ENCODE data around the gene NFATC2IP.

NFATC2IP gene

GRCh38 chr16:28950648-28951409, at the start of gene NFATC2IP:
Gene NFATC2IP, plus strand, starts transcription at chr16:28950937. Its CDS starts 75 bp downstream, at chr16:28951012.
- DNase-seq: peak; percentile 100

GRCh38 chr16:28901862-28902261, 48.9 kb upstream of the NFATC2IP start:
- no peak for DNase-seq

- DNase-seq: no peak
These were observed 47.8 kb upstream of the NFATC2IP start for GRCh38 chr16:28902909-28903308.

GRCh38 chr16:28903344-28904042, 47.2 kb upstream of the NFATC2IP start:
- no peak for DNase-seq

GRCh38 chr16:28904363-28904762, 46.4 kb upstream of the NFATC2IP start:
- no peak for DNase-seq

GRCh38 chr16:28904828-28905227, 45.9 kb upstream of the NFATC2IP start:
- DNase-seq: no peak

GRCh38 chr16:28905229-28905754, 45.4 kb upstream of the NFATC2IP start:
- no peak for DNase-seq

GRCh38 chr16:28905800-28906372, 44.9 kb upstream of the NFATC2IP start:
- no peak for DNase-seq

GRCh38 chr16:28910086-28911031, 40.4 kb upstream of the NFATC2IP start:
- no peak for DNase-seq

- DNase-seq: no peak
These were observed 38.2 kb upstream of the NFATC2IP start for GRCh38 chr16:28912558-28912957.

GRCh38 chr16:28913946-28914724, 36.6 kb upstream of the NFATC2IP start:
- DNase-seq: no peak

- DNase-seq: no peak
These were observed 35.6 kb upstream of the NFATC2IP start for GRCh38 chr16:28915181-28915580.

GRCh38 chr16:28917095-28917494, 33.6 kb upstream of the NFATC2IP start:
- DNase-seq: no peak

GRCh38 chr16:28918698-28919097, 32.0 kb upstream of the NFATC2IP start:
- DNase-seq: no peak

- no peak for DNase-seq
These were observed 27.5 kb upstream of the NFATC2IP start for GRCh38 chr16:28923231-28923587.

- DNase-seq: no peak
These were observed 26.9 kb upstream of the NFATC2IP start for GRCh38 chr16:28923652-28924398.

- no peak for DNase-seq
These were observed 26.4 kb upstream of the NFATC2IP start for GRCh38 chr16:28924399-28924761.

GRCh38 chr16:28924762-28925385, 25.9 kb upstream of the NFATC2IP start, which contains the start of gene RABEP2:
Gene RABEP2, minus strand, starts transcription at chr16:28925238. Its CDS starts 75 bp downstream, at chr16:28925163.
- peak; percentile 94 to 97 for DNase-seq

GRCh38 chr16:28925386-28926228, 25.1 kb upstream of the NFATC2IP start:
- peak in 1 of 2 experiments; percentile 68 for DNase-seq

Measured in NCI-H1930 (cell line).